Suprapubic skin (tissue), 3 donors: ENCODE measurements around the gene MTCH1.

ENCODE experiments used
- CTCF ChIP-seq, 2 donors: fragments of 200-600 bp in 1 of 2; fragments of 450-650 bp in 1 of 2; sonication (generic) in 1 of 2; IDR thresholded peaks; one replicate each; pipeline ENCODE4 v1.5.1; 2016 to 2019; ENCODE audit warnings: antibody characterized with exemption in 2 of 2, mild to moderate bottlenecking in 1 of 2, moderate library complexity in 1 of 2
- POLR2AphosphoS5 ChIP-seq, 3 donors: sonication (generic); formaldehyde crosslinking; IDR thresholded peaks; one replicate each; pipeline ENCODE4 v1.6.1; 2017; ENCODE audit warnings: antibody characterized with exemption in 3 of 3

- no peak for TF ChIP-seq CTCF (IDR thresholded peaks at IDR 0.05)
- TF ChIP-seq POLR2AphosphoS5 (IDR thresholded peaks at IDR 0.05), result no peak
Measured at GRCh38 chr6:36980876-36981619, 4.9 kb downstream of the MTCH1 start.
